ENCODE data around the gene LRRN2. TPM values are rescaled to one million over a fixed set of nuclear protein-coding genes. Genes with fewer than 3 reads are reported as not detected.

The LRRN2 gene
- total and polyA plus RNA-seq, 2 donors (not counting 3 experiments of a cell fraction or from before 2014, with no cell fraction given), result not detected

GRCh38 chr1:204664384-204664651 is 21.2 kb downstream of the LRRN2 start:
- intact Hi-C loops (cut with micrococcal nuclease) (no loop called here), dilution Hi-C loops (cut with MboI; ENCODE audit: extremely low pct_ligation_motif_present, low sequenced_read_pairs) (no loop called here)
- CTCF ChIA-PET, result interaction anchor here (1.1 kb wide), 1 partner anchor 142 kb away, joined by 3 read pairs; no protein-coding TSS in a partner anchor
- DNase-seq (ENCODE audit: low read depth, low spot score) (no peak), FAIRE-seq (no peak)
- Histone ChIP-seq H3K27ac (ENCODE audit: insufficient read depth, low read depth, low read length) (no peak overlapping the region), H3K79me2 (ENCODE audit: control insufficient read depth, insufficient read depth, low read length) (no peaks in the 10 kb centered on the region), H3K9me3 (replicated peaks; ENCODE audit: control insufficient read depth, insufficient read depth, low read length) (no peaks in the 10 kb centered on the region), H3K4me1 (ENCODE audit: control insufficient read depth, extremely low read depth, insufficient read depth, low read length) (no peaks in the 10 kb centered on the region), H3K27me3 (ENCODE audit: control insufficient read depth in 2 of 2, insufficient read depth in 2 of 2, low read length in 2 of 2) (peaks cover 0 to under 1% of the 10 kb centered on the region in 2 experiments), H3K9me1 (replicated peaks; ENCODE audit: control insufficient read depth, extremely low read depth, insufficient read depth, low read length) (no peaks in the 10 kb centered on the region), H3K4me3 (replicated peaks in 1 of 3; ENCODE audit: insufficient read depth in 1 of 3, low read depth in 1 of 3, low read length in 3 of 3) (no peak overlapping the region), H3K9ac (replicated peaks; ENCODE audit: extremely low read depth, insufficient read depth, low read length) (no peak overlapping the region), H2AFZ (ENCODE audit: low read depth, low read length) (no peak overlapping the region), H3K4me2 (ENCODE audit: insufficient read depth, low read length) (no peak overlapping the region), H3K36me3 (ENCODE audit: control insufficient read depth in 2 of 2, extremely low read depth in 1 of 2, insufficient read depth in 2 of 2, low read length in 2 of 2) (no peaks in the 10 kb centered on the region), H4K20me1 (replicated peaks; ENCODE audit: control insufficient read depth, extremely low read depth, insufficient read depth, low read length) (no peaks in the 10 kb centered on the region)
- TF ChIP-seq CTCF (IDR thresholded peaks at IDR 0.05; ENCODE audit: extremely low read depth in 1 of 2, insufficient read depth in 1 of 2, low read depth in 1 of 2, low read length in 2 of 2) (no peak), POLR2AphosphoS5 (IDR thresholded peaks at IDR 0.05; ENCODE audit: insufficient read depth, low read depth, low read length) (no peak), EZH2 (IDR thresholded peaks at IDR 0.05; ENCODE audit: borderline replicate concordance, low read depth, low read length, severe bottlenecking) (no peak), FOS (IDR thresholded peaks at IDR 0.05; ENCODE audit: borderline replicate concordance, insufficient read depth, low read length) (no peak), POLR2A (IDR thresholded peaks at IDR 0.05; ENCODE audit: low read depth, low read length) (no peak), GATA2 (IDR thresholded peaks at IDR 0.05; ENCODE audit: insufficient read depth, insufficient read length, low read depth, low read length) (no peak), MYC (IDR thresholded peaks at IDR 0.05; ENCODE audit: low read depth, low read length) (no peak), JUN (IDR thresholded peaks at IDR 0.05; ENCODE audit: borderline replicate concordance, insufficient read depth, insufficient read length, low read depth) (no peak)
- TF ChIP-seq, protein P1, sequence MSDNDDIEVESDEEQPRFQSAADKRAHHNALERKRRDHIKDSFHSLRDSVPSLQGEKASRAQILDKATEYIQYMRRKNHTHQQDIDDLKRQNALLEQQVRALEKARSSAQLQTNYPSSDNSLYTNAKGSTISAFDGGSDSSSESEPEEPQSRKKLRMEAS (IDR thresholded peaks at IDR 0.05; ENCODE audit: insufficient read depth, insufficient read length), result no peak
- no TSS peak for BruUV-seq (replicated peaks)
- POLR2A ChIA-PET, result no interaction called here
